ENCODE measurements around the gene UBE2J2. TPM values are rescaled to one million over a fixed set of nuclear protein-coding genes. Genes with fewer than 3 reads are reported as not detected.

UBE2J2 gene
- total RNA-seq, 1 experiment from 2014 or later = 182 TPM

DNA sequence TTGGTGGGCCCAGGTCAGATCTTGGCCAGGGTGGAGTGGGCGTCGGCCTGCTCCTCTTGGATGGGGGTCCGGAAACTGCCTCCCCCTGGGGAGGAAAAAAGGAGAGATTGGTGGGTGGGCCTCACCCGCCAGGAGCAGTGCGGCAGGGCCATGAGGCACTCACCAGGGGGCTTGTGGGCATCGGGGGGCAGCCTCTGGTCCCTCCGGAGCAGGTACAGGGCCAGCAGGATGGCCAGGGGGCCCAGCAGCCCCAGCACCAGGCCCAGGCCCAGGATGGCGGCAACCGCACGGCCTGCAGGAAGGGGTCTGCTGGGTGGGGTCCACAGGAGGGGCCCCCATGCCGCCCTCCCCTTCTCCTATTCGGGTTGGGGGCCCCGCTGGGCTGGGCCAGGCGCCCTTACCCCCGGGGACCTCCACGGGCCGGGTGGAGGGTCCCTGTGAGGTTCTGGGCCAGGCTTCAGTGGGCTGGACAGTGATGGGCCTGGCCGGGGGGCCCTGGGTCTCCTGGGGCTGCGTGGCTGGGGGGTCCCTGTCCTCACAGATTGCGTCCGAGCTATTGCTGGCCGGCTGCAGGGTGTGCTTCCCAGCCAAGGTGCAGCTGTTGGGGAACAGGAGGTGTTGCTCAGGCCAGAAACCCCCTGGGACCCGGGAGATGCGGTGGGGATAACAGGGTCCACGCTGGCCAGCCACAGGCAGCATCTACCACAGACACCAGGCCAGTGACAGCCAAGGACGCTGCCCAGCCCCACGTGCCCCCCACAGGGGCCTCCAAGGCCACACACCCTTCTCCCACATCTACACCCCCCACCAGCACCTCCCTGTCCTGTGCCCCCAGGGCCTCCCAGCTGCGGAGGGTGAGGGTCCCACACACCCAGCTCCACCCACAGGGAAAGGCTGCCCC, 61.9 kb downstream of the UBE2J2 start:
- no peak overlapping the region for H3K4me3 ChIP-seq (ENCODE audit: low read length)
- no peak overlapping the region for H3K27ac ChIP-seq (ENCODE audit: low read length)
- peaks cover 11% of the 10 kb centered on the region for H3K4me1 ChIP-seq (ENCODE audit: insufficient read depth, low read length)
- H3K36me3 ChIP-seq (ENCODE audit: low read depth, low read length) = peaks cover 4% of the 10 kb centered on the region; the same call in 1 of the 2 replicates
- ATAC-seq (no peak), DNase-seq (no peak)
- H3K9me2 ChIP-seq (replicated peaks; ENCODE audit: low read length) = no peaks in the 10 kb centered on the region
- H2AFZ ChIP-seq (ENCODE audit: low read length) = no peak overlapping the region
- POLR2A ChIA-PET (ENCODE audit: unreplicated experiment) = no interaction called here
- H3K9ac ChIP-seq (ENCODE audit: low read length) = no peak overlapping the region
- no TSS peak for BruUV-seq (replicated peaks)
- H4K20me1 ChIP-seq (ENCODE audit: low read length) = no peaks in the 10 kb centered on the region
- H3K4me2 ChIP-seq (ENCODE audit: low read length) = no peak overlapping the region
- intact Hi-C loops (cut with micrococcal nuclease) = no loop called here
- CTCF ChIA-PET = no interaction called here
- TF ChIP-seq EZH2 (IDR thresholded peaks at IDR 0.05; ENCODE audit: low read length, unreplicated experiment) = no peak
- TF ChIP-seq, protein P1, sequence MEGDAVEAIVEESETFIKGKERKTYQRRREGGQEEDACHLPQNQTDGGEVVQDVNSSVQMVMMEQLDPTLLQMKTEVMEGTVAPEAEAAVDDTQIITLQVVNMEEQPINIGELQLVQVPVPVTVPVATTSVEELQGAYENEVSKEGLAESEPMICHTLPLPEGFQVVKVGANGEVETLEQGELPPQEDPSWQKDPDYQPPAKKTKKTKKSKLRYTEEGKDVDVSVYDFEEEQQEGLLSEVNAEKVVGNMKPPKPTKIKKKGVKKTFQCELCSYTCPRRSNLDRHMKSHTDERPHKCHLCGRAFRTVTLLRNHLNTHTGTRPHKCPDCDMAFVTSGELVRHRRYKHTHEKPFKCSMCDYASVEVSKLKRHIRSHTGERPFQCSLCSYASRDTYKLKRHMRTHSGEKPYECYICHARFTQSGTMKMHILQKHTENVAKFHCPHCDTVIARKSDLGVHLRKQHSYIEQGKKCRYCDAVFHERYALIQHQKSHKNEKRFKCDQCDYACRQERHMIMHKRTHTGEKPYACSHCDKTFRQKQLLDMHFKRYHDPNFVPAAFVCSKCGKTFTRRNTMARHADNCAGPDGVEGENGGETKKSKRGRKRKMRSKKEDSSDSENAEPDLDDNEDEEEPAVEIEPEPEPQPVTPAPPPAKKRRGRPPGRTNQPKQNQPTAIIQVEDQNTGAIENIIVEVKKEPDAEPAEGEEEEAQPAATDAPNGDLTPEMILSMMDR (conservative IDR thresholded peaks at IDR 0.05; ENCODE audit: low read depth, low read length) = no peak
- TF ChIP-seq EZH2phosphoT487 (IDR thresholded peaks at IDR 0.05; ENCODE audit: borderline replicate concordance, low read length) = no peak
- no peaks in the 10 kb centered on the region for H3K9me3 ChIP-seq (ENCODE audit: low read length)
- H3K27me3 ChIP-seq (ENCODE audit: low read length) = no peaks in the 10 kb centered on the region
- H3K79me2 ChIP-seq (ENCODE audit: low read length) = no peaks in the 10 kb centered on the region
- no peaks in the 10 kb centered on the region for H3F3A ChIP-seq (ENCODE audit: low read length, unreplicated experiment)

DNA sequence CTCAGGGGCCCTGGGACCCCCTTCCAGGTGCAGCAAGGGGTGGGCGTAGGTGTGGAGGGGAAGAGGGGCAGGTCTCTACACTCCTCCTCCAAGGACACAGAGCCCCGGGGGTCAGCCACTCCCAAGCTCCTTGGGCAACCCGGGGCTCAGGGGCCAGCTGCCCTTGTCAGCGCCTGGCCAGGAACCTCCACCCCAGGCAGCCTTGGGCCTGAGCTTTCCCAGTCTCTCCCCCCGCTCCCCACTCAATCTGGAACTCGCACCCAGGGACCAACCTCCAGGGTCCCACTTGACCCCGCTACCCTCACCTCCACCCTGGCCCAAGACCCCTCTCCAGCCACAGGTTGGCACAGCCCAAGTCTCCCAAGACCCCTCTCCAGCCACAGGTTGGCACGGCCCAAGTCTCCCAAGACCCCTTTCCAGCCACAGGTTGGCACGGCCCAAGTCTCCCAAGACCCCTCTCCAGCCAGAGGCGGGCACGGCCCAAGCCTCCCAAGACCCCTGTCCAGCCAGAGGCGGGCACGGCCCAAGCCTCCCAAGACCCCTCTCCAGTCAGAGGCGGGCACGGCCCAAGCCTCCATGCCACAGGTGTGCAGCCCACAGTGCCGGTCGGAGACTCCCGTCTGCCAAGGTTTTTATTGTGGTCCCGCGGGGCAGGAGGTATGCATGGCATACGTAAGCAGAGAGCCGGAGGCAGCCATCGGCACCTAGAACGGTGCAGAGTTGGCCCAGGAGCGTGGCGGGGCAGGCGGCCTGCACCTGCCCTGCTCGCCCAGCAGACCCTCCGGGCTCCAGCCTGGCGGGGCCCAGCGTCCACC, 62.7 kb downstream of the UBE2J2 start:
- H3K27ac ChIP-seq (ENCODE audit: low read length) = no peak overlapping the region
- no peak for ATAC-seq
- POLR2A ChIA-PET (ENCODE audit: unreplicated experiment) = no interaction called here

More for the DNA sequence above, 62.7 kb downstream of the UBE2J2 start:
- no peaks in the 10 kb centered on the region; the same call in 1 of the 2 replicates for H3K36me3 ChIP-seq (ENCODE audit: low read depth, low read length)
- peaks cover 2% of the 10 kb centered on the region for H3K79me2 ChIP-seq (ENCODE audit: low read length)
- no peaks in the 10 kb centered on the region for H4K20me1 ChIP-seq (ENCODE audit: low read length)
- TF ChIP-seq EZH2 (IDR thresholded peaks at IDR 0.05; ENCODE audit: low read length, unreplicated experiment) (no peak), EZH2phosphoT487 (IDR thresholded peaks at IDR 0.05; ENCODE audit: borderline replicate concordance, low read length) (no peak)
- TF ChIP-seq, protein P1 (conservative IDR thresholded peaks at IDR 0.05; ENCODE audit: low read depth, low read length) = no peak
- no peak overlapping the region for H3K4me2 ChIP-seq (ENCODE audit: low read length)
- no peaks in the 10 kb centered on the region for H3K9me3 ChIP-seq (ENCODE audit: low read length)
- peaks cover 16% of the 10 kb centered on the region for H3K4me1 ChIP-seq (ENCODE audit: insufficient read depth, low read length)
- CTCF ChIA-PET = no interaction called here
- intact Hi-C loops (cut with micrococcal nuclease) = no loop called here
- H3K27me3 ChIP-seq (ENCODE audit: low read length) = no peaks in the 10 kb centered on the region
- no peak overlapping the region for H3K9ac ChIP-seq (ENCODE audit: low read length)
- no peak overlapping the region for H2AFZ ChIP-seq (ENCODE audit: low read length)
- no peaks in the 10 kb centered on the region for H3K9me2 ChIP-seq (replicated peaks; ENCODE audit: low read length)
- DNase-seq = no peak
- H3K4me3 ChIP-seq (ENCODE audit: low read length) = no peak overlapping the region
- BruUV-seq (replicated peaks) = no TSS peak
- H3F3A ChIP-seq (ENCODE audit: low read length, unreplicated experiment) = no peaks in the 10 kb centered on the region

Measured in PC-3 (cell line).